GM18499 (cell line): ENCODE measurements around the gene PNPLA5.

Experiments used
- ATAC-seq: cut with Tn5 transposase; IDR thresholded peaks from one replicate; pipeline ENCODE4 v1.9.1; 2021; ENCODE audit warnings: moderate number of reproducible peaks; ENCODE audit not compliant: insufficient read depth, unreplicated experiment

Gene PNPLA5, protein sequence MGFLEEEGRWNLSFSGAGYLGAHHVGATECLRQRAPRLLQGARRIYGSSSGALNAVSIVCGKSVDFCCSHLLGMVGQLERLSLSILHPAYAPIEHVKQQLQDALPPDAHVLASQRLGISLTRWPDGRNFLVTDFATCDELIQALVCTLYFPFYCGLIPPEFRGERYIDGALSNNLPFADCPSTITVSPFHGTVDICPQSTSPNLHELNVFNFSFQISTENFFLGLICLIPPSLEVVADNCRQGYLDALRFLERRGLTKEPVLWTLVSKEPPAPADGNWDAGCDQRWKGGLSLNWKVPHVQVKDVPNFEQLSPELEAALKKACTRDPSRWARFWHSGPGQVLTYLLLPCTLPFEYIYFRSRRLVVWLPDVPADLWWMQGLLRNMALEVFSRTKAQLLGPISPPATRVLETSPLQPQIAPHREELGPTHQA

DNA sequence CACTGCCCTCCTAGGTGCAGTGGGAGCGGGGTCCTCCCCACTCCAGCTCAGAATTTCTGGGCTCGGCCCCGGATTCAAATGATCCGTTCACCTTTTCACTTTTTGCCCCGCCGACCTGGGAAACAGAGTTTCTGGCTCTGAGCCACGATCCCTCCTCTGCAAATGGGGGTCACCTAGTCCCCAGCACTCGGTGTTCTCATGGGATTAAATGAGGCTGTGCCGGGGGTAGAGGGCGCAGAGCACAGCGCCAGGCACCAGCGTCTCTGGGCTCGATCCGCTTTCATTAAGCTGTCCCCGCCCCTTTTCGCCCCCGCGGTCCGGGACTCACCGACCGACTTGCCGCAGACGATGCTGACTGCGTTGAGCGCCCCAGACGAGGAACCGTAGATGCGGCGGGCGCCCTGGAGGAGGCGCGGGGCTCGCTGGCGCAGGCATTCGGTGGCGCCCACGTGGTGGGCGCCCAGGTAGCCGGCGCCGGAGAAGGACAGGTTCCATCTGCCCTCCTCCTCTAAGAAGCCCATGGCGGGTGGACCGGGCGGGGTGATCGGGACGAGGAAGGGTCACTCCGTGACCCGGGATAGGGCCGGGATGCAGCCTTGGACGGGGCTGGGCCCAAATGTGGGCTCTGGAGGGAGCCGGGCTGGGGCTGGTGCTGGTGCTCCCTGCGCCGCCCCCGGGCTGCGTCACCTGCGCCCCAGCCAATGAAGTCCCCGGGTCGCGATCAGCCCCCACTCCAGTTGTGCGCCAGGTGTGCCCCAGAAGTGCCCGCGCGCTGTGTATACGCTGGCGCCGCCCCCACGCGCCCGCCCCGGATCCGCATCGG lies at the start of gene PNPLA5:
TSS of gene PNPLA5 (minus strand) at position 654 of the 823 bp plus-strand sequence. CDS start at position 521, 133 bp downstream.
- no peak for ATAC-seq

DNA sequence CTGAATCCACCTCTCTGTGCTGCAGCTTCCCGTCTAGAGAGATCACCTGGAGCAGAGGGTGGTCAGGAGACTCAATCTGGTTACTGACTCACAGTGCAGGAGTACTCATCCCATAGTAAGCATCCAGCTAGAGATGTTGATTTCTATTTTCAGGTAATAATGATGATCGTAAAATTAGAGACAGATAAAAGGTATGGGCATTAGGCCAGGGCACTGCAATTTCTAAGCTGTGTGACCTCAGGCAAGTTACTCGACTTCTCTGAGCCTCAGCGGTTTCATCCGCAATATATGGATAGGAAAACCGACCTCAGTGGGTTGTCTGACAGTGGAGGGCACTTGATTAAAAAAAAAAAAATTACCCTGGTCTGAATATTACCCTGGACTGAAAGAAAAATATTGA lies 49.6 kb upstream of the PNPLA5 start:
- no peak for ATAC-seq

DNA sequence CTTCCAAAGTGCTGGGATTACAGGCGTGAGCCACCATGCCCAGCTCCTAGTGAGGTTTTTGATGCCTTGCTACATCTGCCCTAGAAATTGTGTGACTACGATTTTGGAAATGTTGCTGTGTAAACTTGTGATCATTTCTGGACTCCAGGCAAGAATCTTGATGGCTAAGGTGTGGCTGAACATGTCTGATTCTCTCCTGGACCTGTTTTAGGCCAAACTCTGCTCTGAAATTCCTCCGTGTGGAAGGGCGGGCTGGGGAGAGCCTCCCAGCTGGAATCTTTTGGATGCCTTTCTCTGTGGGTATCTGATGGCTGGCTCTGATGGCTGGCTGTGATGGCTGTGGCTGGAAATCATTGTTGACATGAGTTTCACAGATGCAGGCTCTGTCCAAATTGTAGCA lies 40.0 kb upstream of the PNPLA5 start:
- ATAC-seq: no peak

DNA sequence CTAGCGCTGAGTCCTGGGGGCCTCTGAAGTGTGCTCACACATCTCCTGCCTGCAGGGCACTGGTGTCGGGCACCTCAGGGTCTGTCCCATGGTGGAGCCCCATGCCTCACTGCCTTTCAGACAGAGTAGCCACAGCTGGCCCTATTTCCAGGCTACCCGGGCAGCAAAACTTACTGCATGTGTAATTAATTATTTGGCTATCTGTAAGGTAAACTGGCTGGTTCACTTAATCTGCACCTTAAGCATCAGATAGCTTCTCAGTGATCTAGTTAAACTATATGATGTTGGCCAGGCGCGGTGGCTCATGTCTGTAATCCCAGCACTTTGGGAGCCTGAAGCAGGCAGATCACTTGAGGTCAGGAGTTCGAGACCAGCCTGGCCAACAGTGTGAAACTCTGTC lies 37.1 kb upstream of the PNPLA5 start:
- ATAC-seq: no peak

DNA sequence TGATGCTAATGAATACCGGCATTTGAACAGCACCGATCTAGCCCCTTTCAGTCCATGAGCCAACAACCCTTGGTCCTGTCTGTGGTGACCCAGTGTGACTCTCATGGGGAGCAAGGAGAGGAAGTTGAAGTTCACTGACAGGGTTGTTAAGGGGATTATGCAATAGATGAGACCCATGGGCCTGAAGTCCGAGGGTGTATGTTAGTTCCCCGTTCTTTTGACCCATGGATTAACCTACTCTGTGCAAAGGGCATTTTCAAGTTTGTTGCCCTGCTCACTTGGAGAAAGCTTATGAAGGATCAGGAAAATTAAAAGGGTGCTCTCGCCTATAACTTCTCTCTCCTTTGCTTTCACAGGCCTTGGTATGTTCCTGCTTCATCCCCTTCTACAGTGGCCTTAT lies 36.7 kb upstream of the PNPLA5 start:
- ATAC-seq: no peak

DNA sequence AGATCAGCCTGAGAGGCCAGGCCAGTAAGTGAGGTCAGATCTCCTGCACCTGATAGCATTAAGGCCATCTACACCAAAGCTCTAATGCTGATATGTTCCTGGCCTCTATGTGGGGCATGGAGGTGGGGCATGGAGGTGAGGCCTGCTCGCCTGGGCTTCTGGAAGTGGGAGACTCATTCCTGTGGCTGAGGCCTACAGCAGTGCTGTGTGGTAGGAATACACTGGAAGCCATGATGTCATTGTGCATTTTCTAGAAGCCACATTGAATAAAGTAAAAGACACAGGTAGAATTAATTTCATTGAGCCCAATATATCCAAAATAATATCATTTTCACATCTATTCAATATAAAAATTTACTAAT lies 34.5 kb upstream of the PNPLA5 start:
- no peak for ATAC-seq

DNA sequence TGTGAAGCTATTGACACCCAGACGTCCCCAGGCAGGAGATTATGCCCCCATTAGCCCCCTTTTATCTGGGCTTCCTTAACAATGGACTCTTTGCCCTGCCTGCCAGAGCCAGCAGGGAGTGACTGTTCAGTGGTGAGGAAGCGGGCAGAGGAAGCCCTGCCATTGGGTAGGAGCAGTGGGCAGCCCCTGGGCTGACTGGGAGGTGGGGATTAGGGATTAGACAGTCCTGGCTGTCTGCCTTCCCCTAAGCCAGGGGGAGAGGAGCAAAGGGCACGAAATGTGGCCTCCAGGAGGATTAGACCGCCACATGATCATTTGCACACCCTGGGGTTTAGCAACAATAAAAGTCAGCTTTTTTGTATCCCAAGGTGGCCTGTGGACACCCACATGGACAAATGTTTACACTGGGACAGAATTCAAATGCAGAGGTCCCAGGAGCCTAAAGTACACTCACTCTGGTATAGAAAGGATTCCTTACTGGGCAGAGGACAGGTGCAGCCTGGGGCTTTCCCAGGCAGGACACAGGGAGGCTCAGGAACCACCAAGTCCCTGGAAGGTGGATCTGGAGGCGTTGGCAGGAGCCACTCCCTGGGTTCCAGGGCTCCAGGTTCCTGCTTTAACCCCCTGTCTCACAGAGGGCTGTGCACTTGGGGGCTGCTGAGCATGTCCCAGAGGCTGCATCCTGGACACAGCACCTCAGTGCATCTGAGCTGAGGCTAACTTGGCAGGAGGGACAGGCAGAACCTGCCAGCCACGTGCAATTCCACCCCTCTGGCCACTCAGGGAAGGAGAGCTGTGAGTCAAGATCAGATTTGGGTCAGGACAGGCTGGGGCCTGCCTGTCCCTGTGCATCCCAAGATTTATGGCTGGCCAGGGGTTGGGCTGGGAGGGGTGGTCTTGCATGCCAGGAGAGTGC lies 33.9 kb upstream of the PNPLA5 start:
- ATAC-seq: no peak

DNA sequence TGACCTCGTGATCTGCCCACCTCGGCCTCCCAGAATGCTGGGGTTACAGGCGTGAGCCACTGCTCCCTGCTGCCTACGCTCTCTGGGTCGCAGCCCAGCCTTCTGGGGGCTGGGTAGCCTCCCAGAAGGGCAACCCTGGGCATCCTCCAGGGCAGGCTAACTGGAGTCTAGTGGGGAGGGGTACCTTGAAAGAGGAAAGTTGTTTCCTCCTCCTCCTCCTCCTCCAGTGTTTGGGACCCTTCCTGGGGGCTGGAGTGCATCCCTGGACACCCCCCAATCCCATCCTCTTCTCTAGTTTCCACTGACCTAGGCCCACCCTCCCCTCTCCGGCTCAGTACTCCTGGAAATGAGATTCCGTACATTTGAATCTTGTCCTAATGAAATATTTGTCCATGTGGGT lies 33.1 kb upstream of the PNPLA5 start:
- no peak for ATAC-seq

DNA sequence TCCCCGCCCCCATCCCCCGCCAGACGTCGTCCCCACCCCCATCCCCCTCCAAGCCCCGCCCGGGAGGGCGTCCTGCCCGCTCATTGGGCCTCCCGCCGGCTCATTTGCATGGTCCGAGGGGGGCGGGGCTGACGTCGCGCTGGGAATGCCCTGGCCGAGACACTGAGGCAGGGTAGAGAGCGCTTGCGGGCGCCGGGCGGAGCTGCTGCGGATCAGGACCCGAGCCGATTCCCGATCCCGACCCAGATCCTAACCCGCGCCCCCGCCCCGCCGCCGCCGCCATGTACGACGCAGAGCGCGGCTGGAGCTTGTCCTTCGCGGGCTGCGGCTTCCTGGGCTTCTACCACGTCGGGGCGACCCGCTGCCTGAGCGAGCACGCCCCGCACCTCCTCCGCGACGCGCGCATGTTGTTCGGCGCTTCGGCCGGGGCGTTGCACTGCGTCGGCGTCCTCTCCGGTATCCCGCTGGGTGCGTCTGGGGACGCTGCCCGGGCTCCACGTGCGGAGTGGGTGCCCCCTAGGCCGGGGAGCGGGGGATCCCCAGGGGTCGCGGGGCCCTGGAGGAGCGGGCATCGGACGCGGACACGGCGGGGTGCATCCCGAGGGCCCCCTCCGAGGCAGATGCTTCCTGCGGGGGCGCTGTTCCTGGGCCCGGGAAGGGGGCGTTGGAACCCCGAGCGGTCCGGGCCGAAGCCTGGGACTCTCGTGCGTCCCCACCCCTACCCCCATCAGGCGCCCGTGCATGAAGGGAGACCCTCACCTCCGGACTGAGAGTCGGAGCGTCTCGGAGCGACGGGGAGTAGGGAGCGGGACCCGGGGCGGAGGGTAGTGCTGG lies 32.0 kb upstream of the PNPLA5 start, which contains the start of gene PNPLA3:
TSS of gene PNPLA3 (plus strand) at position 175 of the 834 bp plus-strand sequence. CDS start at position 282, 107 bp downstream.
- no peak for ATAC-seq

DNA sequence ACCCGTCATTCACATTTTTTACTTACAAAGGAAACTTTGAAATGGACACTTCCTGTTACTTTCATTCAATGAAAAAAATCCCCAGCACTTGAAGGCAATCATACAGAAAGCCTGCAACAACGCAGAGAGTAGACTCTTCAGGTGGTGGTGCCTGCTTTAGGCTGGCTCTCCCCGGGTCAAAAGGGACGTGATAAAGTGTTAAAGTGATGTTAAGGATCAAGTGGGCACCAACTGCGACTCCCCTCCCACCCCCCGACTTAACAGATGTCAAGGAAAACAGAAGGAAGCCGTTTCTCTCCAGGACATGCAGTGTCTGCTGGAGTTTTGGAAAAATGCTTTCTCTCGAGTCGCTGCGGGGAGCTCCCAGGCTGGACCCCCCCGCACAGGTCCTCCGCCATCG lies 31.4 kb upstream of the PNPLA5 start:
- ATAC-seq: no peak

DNA sequence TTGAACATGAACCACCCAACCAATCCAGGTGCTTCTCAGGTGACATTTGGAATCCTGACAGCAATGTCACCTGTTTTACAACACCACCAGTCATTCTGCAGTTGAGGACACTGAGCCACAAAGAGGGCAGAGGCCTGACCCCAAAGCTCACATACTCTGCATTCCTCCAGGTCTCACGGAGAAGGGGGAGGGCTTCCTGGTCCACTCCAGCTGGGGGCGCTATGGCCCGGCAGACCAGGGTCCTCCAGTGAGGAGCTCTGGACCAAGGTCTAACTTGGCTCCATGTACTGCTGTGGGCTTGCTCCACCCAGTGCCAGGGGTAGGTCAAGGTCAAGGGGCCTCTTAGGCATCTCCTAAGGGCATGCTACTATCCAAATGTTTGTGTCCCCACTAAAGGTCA lies 30.3 kb upstream of the PNPLA5 start:
- no peak for ATAC-seq

DNA sequence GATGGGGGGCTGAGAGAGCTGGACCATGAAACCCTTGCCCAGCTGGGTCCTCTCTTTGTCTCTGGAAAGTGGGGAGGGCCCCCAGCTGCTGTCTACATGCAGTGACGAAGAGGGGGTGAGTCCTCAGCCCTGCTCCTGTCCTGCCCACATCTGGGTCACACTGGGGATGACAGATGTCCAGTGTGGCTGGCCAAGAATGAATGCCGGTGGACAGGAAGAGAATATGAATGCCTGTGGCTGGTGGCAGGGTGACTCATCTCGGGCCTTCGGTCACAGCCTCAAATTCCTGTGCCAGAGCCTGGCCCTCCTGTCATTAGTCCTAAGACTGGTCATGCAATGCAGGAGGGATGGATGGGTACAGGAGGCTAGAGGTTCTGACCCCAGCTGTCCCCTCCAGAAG lies 29.6 kb upstream of the PNPLA5 start:
- ATAC-seq: no peak

DNA sequence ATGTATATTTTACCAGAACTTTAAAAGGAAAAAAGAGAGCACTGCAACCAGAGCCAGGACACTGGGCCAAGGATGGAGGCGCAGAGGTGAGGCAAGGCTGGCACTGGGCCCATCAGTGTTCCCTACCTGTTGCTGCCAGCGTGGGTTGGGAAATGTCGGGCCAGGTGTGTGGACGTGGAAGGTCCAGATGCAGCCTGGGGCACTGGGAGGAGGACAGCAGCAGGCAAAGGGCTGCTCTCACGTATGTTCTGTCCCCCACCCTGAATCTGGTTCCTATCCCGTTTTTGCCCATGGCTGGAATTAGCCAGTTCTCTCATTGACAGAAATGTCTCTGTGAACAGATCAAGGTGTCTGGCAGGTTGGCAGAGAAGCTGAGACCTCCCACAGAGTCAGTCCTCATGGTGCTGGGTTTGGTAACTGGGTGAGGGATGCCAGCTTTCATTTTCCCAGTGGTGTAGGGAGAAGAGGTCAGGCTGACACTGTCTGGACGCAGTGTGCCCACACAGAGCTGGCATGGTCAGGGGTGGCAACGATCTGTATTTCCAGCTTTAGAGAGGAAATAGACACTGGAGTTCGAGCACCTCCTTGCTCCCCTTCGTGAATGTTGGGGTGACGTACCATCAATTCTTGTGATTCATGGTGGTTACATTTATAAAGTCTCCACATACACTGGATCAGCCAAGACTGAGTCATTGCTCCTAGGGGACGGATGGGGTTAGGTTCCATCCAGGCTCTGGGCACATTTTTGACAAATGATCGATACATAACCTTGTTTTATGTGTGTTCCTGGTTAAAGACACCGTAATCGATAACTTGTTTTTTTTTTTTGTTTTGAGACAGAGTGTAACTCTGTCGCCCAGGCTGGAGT lies 27.5 kb upstream of the PNPLA5 start:
- ATAC-seq: no peak

DNA sequence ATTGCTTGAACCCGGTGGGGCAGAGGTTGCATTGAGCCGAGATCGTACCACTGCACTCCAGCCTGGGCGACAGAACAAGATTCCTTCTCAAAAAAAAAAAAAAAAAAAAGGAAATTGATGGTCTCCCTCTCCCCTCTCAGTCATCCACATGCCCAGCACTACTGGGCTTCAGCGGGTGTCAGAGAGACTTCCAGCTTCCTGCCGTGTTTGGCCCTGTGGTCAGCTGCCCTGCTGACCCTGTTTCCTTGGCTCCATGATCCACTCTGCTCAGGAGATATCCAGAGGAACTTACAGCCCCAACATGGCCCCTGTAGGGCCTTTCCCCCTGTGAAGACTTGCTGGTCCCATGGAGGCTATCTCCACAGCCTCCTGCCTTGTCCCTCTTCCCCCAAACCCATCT lies 25.7 kb upstream of the PNPLA5 start:
- ATAC-seq: no peak

DNA sequence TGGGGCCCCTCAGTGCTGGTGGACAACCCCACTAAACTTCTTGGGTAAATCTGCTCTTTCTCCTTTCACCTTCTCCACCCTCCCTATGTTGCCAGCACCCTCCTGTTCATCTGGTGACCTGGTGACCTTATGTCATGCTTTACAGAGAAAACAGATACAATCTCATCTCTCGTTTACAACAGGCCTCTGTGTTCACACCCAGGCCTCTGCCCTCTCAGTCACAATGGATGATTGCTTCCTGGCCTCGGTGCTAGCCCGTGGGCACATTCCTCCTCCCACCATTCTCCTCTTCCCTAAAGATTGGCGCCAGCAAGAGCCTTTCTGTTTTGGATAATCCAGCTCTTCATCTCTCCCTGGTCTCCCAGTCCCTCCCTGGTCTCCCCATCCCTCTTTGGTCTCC lies 19.5 kb upstream of the PNPLA5 start:
- no peak for ATAC-seq

DNA sequence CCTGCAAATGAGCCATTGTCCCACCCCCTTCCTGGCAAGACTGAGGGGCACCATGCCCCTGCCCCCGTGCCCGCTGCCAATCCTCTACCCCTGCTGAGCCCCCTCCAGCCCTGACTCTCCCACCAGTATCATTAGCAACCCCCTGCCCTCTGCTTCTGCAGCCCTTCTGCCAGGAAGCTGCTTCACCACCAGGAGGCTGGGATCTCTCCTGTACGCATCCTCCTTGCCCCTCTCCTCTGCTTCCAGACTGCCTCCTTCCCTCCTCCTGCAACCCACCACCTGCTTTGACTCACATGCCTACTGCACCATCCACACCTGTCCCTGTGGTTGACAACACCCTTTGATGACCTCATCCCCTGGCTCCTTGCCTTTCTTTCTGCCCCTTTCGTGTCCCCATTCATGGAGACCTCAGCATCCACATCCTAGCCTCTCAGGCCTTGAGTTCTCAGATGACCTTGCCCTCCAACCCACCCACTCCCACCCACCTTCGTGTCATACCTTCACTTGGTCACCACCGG lies 18.4 kb upstream of the PNPLA5 start:
- no peak for ATAC-seq

DNA sequence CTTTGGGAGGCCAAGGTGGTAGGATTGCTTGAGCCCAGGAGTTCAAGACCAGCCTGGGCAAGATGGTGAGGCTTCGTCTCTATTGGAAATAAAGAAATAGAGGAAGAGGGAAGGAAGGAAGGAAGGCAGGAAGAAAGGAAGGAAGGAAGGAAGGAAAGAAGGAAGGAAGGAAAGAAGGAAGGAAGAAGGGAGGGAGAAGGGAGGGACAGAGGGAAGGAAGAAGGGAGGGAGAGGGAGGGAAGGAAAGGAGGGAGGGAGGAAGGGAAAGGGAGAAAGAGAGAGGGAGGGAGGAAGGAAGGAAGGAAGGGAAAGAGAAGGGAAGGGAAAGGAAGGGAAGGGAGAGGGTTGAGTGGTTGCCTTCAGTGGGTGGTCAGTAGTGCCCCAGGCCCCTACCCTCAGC lies 17.9 kb upstream of the PNPLA5 start:
- ATAC-seq: no peak

DNA sequence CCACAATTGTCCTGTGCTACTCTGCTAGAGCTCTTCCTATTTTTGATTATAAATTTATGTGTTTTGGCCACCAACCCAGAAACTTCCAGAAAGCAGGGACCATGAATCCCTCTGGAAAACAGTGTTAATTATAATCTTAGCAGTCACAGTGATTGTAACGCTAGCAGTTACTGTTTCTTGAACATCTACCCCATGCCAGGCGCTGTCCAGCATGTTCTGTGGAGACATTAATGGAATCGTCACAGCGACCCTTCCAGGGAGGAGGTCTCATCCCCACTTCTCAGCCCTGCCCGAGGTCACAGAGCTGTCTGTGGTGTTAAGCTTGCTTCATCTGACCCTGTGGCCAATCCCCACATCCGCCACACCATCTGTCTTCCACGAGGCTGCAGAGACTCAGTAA lies 13.9 kb upstream of the PNPLA5 start:
- no peak for ATAC-seq
